ENCODE results near the gene SRD5A1.

- TF ChIP-seq POLR2A (IDR thresholded peaks at IDR 0.05) (no peak), CTCF (IDR thresholded peaks at IDR 0.05) (no peak)
Observed at GRCh38 chr5:6584101-6584645, 49.1 kb upstream of the SRD5A1 start.
